Lower lobe of right lung (tissue), 2 donors: ENCODE data around the gene PEX14. TPM values are rescaled to one million over a fixed set of nuclear protein-coding genes. Genes with fewer than 3 reads are reported as not detected.

Experiments
- ATAC-seq, 2 donors: fragments of 200-7000 bp; cut with Tn5 transposase; one replicate each; pipeline ENCODE4 v1.9.1; 2020 to 2022; ENCODE audit warnings: mild to moderate bottlenecking in 2 of 2, moderate library complexity in 2 of 2
- DNase-seq: peaks from one replicate; pipeline ENCODE4 v3.0.0-alpha.2; 2020
- H3K27ac ChIP-seq: fragments of 200-600 bp; one replicate; pipeline ENCODE4 v1.8.0; 2022
- H3K27me3 ChIP-seq: fragments of 200-600 bp; one replicate; pipeline ENCODE4 v1.8.0; 2022; ENCODE audit warnings: low read depth
- H3K36me3 ChIP-seq: fragments of 200-600 bp; one replicate; pipeline ENCODE4 v1.8.0; 2022; ENCODE audit warnings: mild to moderate bottlenecking
- H3K4me1 ChIP-seq: fragments of 200-600 bp; one replicate; pipeline ENCODE4 v1.8.0; 2022
- H3K4me3 ChIP-seq: fragments of 200-600 bp; one replicate; pipeline ENCODE4 v1.8.0; 2022; ENCODE audit warnings: mild to moderate bottlenecking
- H3K9me3 ChIP-seq: fragments of 200-600 bp; one replicate; pipeline ENCODE4 v1.8.0; 2022
- CTCF ChIP-seq: fragments of 200-600 bp; IDR thresholded peaks from one replicate; pipeline ENCODE4 v1.8.0; 2022; ENCODE audit warnings: antibody characterized with exemption, mild to moderate bottlenecking
- intact Hi-C: fragments of 100-400 bp; cut with DNase I; formaldehyde crosslinking; loops from one replicate; pipeline ENCODE4 v1.11.0; 2022
- total RNA-seq: library from RNA; stranded (reverse); fragmentation: NEBNext Ultra II Directional; extraction: Animal tissue kit (Norgen Biotek cat#: 25700); gene quantifications from one replicate; pipeline ENCODE4 v1.2.1, GENCODE V29; 2021
- donor health status: DM: no; HTN: yes; CAD: no; lungs with severe emphysema.

PEX14 gene
- total RNA-seq, 1 donor from 2014 or later = 27.9 TPM

- H3K27me3 ChIP-seq = no peaks in the 10 kb centered on the region
- peaks cover 17% of the 10 kb centered on the region for H3K4me1 ChIP-seq
- peak in 1 of 2 donors; percentile 69 for ATAC-seq
- intact Hi-C loops = no loop called here
- no peaks in the 10 kb centered on the region for H3K9me3 ChIP-seq
- DNase-seq = no peak
- H3K36me3 ChIP-seq = peaks cover 19% of the 10 kb centered on the region
- no peak for TF ChIP-seq CTCF
- H3K27ac ChIP-seq = no peak overlapping the region
- H3K4me3 ChIP-seq = no peak overlapping the region
These were observed 124.6 kb downstream of the PEX14 start for GRCh38 chr1:10599194-10599861.

GRCh38 chr1:10601342-10602070 is 126.8 kb downstream of the PEX14 start:
- Histone ChIP-seq H3K27ac (no peak overlapping the region), H3K9me3 (no peaks in the 10 kb centered on the region), H3K36me3 (peaks cover 19% of the 10 kb centered on the region), H3K27me3 (no peaks in the 10 kb centered on the region), H3K4me3 (no peak overlapping the region), H3K4me1 (peaks cover 5% of the 10 kb centered on the region)
- intact Hi-C loops = no loop called here
- ATAC-seq = no peak
- no peak for DNase-seq
- TF ChIP-seq CTCF = no peak

- H3K27ac ChIP-seq = no peak overlapping the region
- DNase-seq (no peak), ATAC-seq (no peak)
- no peaks in the 10 kb centered on the region for H3K4me1 ChIP-seq
- H3K27me3 ChIP-seq = no peaks in the 10 kb centered on the region
- TF ChIP-seq CTCF = no peak
- H3K36me3 ChIP-seq = peaks cover 19% of the 10 kb centered on the region
- intact Hi-C loops = no loop called here
- H3K4me3 ChIP-seq = no peak overlapping the region
- H3K9me3 ChIP-seq = no peaks in the 10 kb centered on the region
These were observed 128.2 kb downstream of the PEX14 start for GRCh38 chr1:10602936-10603335.

GRCh38 chr1:10604966-10605365 is 130.2 kb downstream of the PEX14 start:
- TF ChIP-seq CTCF = no peak
- H3K36me3 ChIP-seq = peaks cover 11% of the 10 kb centered on the region
- no peak overlapping the region for H3K4me3 ChIP-seq
- no peak overlapping the region for H3K27ac ChIP-seq
- no peaks in the 10 kb centered on the region for H3K4me1 ChIP-seq
- ATAC-seq (no peak), DNase-seq (no peak)
- intact Hi-C loops = no loop called here
- H3K9me3 ChIP-seq = no peaks in the 10 kb centered on the region
- H3K27me3 ChIP-seq = no peaks in the 10 kb centered on the region

- intact Hi-C loops = no loop called here
- TF ChIP-seq CTCF = no peak
- no peaks in the 10 kb centered on the region for H3K4me1 ChIP-seq
- no peak overlapping the region for H3K27ac ChIP-seq
- ATAC-seq = no peak
- H3K36me3 ChIP-seq = peaks cover under 1% of the 10 kb centered on the region
- no peak overlapping the region for H3K4me3 ChIP-seq
- no peaks in the 10 kb centered on the region for H3K9me3 ChIP-seq
- no peak for DNase-seq
- no peaks in the 10 kb centered on the region for H3K27me3 ChIP-seq
These were observed 131.3 kb downstream of the PEX14 start for GRCh38 chr1:10606064-10606463.
